Neural cell (in vitro differentiated cells): Measurements from ENCODE around the gene GPATCH2L. TPM values are rescaled to one million over a fixed set of nuclear protein-coding genes. Genes with fewer than 3 reads are reported as not detected.

ENCODE experiments used
- H2AFZ ChIP-seq: fragments of 200-600, 300-800 bp; sonication (generic), shearing (Covaris generic); 2 replicates; pipeline ENCODE4 v1.6.0; 2014; ENCODE audit warnings: low read depth, mild to moderate bottlenecking, antibody characterized with exemption, low read length, moderate library complexity
- H3F3A ChIP-seq: fragments of 200-600 bp; shearing (Covaris generic); 2 replicates; pipeline ENCODE4 v1.6.1; 2016; ENCODE audit warnings: mild to moderate bottlenecking, moderate library complexity, mixed read lengths, antibody characterized with exemption, low read length; ENCODE audit not compliant: insufficient read depth, poor library complexity, severe bottlenecking
- H3K27ac ChIP-seq: fragments of 200-600, 300-800 bp; sonication (generic), shearing (Covaris generic); 2 replicates; pipeline ENCODE4 v1.5.1; 2014; ENCODE audit warnings: mild to moderate bottlenecking, low read length, moderate library complexity
- H3K27me3 ChIP-seq: fragments of 300-800, 200-600 bp; sonication (generic), shearing (Covaris generic); 2 replicates; pipeline ENCODE4 v1.6.0; 2014; ENCODE audit warnings: mild to moderate bottlenecking, low read depth, low read length, moderate library complexity; ENCODE audit not compliant: insufficient read depth
- H3K36me3 ChIP-seq: fragments of 300-800, 200-600 bp; sonication (generic), shearing (Covaris generic); 2 replicates; pipeline ENCODE4 v1.5.1; 2014; ENCODE audit warnings: mild to moderate bottlenecking, antibody characterized with exemption, low read length, moderate library complexity; ENCODE audit not compliant: insufficient read depth
- H3K4me2 ChIP-seq: fragments of 300-800, 200-600 bp; sonication (generic), shearing (Covaris generic); 2 replicates; pipeline ENCODE4 v1.6.0; 2014; ENCODE audit warnings: mild to moderate bottlenecking, low read length
- H3K4me3 ChIP-seq: fragments of 300-800, 200-600 bp; sonication (generic), shearing (Covaris generic); 2 replicates; pipeline ENCODE4 v1.5.1; 2014; ENCODE audit warnings: mild to moderate bottlenecking, low read length, moderate library complexity
- H3K79me2 ChIP-seq: fragments of 200-600 bp; shearing (Covaris generic); replicated peaks from 2 replicates; pipeline ENCODE4 v1.6.0; 2014; ENCODE audit warnings: mild to moderate bottlenecking, low read length, moderate library complexity; ENCODE audit not compliant: insufficient read depth
- H3K9ac ChIP-seq: fragments of 300-800, 200-600 bp; sonication (generic), shearing (Covaris generic); 2 replicates; pipeline ENCODE4 v1.6.1; 2016; ENCODE audit warnings: mild to moderate bottlenecking, low read length, mixed read lengths
- H3K9me2 ChIP-seq: fragments of 200-600 bp; shearing (Covaris generic); 2 replicates; pipeline ENCODE4 v1.6.1; 2016; ENCODE audit warnings: mild to moderate bottlenecking, low read length, mixed read lengths; ENCODE audit not compliant: insufficient read depth
- H3K9me3 ChIP-seq: fragments of 200-600, 300-800 bp; sonication (generic), shearing (Covaris generic); 2 replicates; pipeline ENCODE4 v1.6.1; 2016; ENCODE audit warnings: mild to moderate bottlenecking, mixed run types, low read length, moderate library complexity, mixed read lengths
- H4K20me1 ChIP-seq: fragments of 200-600 bp; shearing (Covaris generic); 2 replicates; pipeline ENCODE4 v1.6.1; 2016; ENCODE audit warnings: mild to moderate bottlenecking, mixed run types; ENCODE audit not compliant: insufficient read depth
- EP300 ChIP-seq: fragments of 450-650 bp; conservative IDR thresholded peaks from 2 replicates; pipeline ENCODE4 v1.6.1; 2014; ENCODE audit warnings: antibody characterized with exemption, mild to moderate bottlenecking, moderate library complexity; ENCODE audit not compliant: poor library complexity, severe bottlenecking
- EZH2 ChIP-seq: fragments of 200-600, 300-800 bp; shearing (Covaris generic), sonication (generic); IDR thresholded peaks from 2 replicates; pipeline ENCODE4 v1.6.1; 2014; ENCODE audit warnings: antibody characterized with exemption, low read length, borderline replicate concordance, mild to moderate bottlenecking; ENCODE audit not compliant: insufficient read depth, poor library complexity, severe bottlenecking
- MXI1 ChIP-seq: fragments of 450-650 bp; conservative IDR thresholded peaks from 2 replicates; pipeline ENCODE4 v1.6.1; 2014; ENCODE audit warnings: antibody characterized with exemption, mild to moderate bottlenecking; ENCODE audit not compliant: poor library complexity, severe bottlenecking
- POLR2AphosphoS5 ChIP-seq: IDR thresholded peaks from 2 replicates; pipeline ENCODE4 v1.6.1; 2012
- RAD21 ChIP-seq: fragments of 450-650 bp; conservative IDR thresholded peaks from 2 replicates; pipeline ENCODE4 v1.6.1; 2014; ENCODE audit warnings: antibody characterized with exemption, mild to moderate bottlenecking, moderate library complexity
- SMC3 ChIP-seq: fragments of 450-650 bp; conservative IDR thresholded peaks from 2 replicates; pipeline ENCODE4 v1.6.1; 2014; ENCODE audit warnings: antibody characterized with exemption, mild to moderate bottlenecking, moderate library complexity; ENCODE audit not compliant: poor library complexity
- TAF1 ChIP-seq: IDR thresholded peaks from 2 replicates; pipeline ENCODE4 v1.6.1; 2012; ENCODE audit warnings: low read depth
- polyA plus RNA-seq: library from polyadenylated mRNA; depleted of rRNA; stranded (reverse); fragments of >200 nt; gene quantifications from 2 replicates; pipeline ENCODE4 v1.2.3, GENCODE V29; 2014
- TF ChIP-seq, protein P1 (sequence below): IDR thresholded peaks from 2 replicates; pipeline ENCODE4 v1.6.1; 2012; ENCODE audit warnings: borderline replicate concordance
- TF ChIP-seq, protein P2 (sequence below): fragments of 450-650 bp; IDR thresholded peaks from 2 replicates; pipeline ENCODE4 v1.5.1; 2014; ENCODE audit warnings: antibody characterized with exemption, mild to moderate bottlenecking, moderate library complexity; ENCODE audit not compliant: poor library complexity, severe bottlenecking

The GPATCH2L gene
- polyA plus RNA-seq, 1 donor from 2014 or later: 49.6 TPM

DNA sequence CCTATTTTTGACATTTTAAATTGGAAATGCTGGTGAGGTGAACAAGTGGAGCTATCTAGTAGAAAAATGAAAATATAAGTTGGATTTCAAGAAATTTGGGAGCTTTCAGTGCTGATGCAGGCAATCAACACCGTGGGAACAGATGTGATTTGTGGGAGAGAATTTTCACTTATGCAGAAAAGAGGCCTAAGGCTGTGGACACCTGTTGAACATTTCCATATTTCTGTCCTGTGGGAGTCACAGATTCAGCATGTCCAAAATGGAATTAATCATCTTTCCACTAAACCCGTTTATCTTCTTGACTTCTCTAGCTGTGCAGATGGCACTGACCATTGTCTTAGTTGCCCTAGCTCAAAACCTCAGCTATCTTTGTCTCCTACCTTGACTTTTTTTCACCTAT lies 2.5 kb upstream of the GPATCH2L start:
- H3K9me2 ChIP-seq: no peaks in the 10 kb centered on the region
- H3K9me3 ChIP-seq: no peaks in the 10 kb centered on the region
- H3K27me3 ChIP-seq: peaks cover 4% of the 10 kb centered on the region
- H3F3A ChIP-seq: no peaks in the 10 kb centered on the region
- H4K20me1 ChIP-seq: no peaks in the 10 kb centered on the region
- H3K36me3 ChIP-seq: no peaks in the 10 kb centered on the region
- H3K4me3 ChIP-seq: no peak overlapping the region
- no peak overlapping the region for H3K9ac ChIP-seq
- H3K27ac ChIP-seq: no peak overlapping the region
- no peak overlapping the region for H2AFZ ChIP-seq
- H3K4me2 ChIP-seq: no peak overlapping the region
- TF ChIP-seq EP300 (no peak), POLR2AphosphoS5 (no peak), EZH2 (no peak), RAD21 (no peak), MXI1 (no peak), TAF1 (no peak), SMC3 (no peak)
- TF ChIP-seq, protein P1, sequence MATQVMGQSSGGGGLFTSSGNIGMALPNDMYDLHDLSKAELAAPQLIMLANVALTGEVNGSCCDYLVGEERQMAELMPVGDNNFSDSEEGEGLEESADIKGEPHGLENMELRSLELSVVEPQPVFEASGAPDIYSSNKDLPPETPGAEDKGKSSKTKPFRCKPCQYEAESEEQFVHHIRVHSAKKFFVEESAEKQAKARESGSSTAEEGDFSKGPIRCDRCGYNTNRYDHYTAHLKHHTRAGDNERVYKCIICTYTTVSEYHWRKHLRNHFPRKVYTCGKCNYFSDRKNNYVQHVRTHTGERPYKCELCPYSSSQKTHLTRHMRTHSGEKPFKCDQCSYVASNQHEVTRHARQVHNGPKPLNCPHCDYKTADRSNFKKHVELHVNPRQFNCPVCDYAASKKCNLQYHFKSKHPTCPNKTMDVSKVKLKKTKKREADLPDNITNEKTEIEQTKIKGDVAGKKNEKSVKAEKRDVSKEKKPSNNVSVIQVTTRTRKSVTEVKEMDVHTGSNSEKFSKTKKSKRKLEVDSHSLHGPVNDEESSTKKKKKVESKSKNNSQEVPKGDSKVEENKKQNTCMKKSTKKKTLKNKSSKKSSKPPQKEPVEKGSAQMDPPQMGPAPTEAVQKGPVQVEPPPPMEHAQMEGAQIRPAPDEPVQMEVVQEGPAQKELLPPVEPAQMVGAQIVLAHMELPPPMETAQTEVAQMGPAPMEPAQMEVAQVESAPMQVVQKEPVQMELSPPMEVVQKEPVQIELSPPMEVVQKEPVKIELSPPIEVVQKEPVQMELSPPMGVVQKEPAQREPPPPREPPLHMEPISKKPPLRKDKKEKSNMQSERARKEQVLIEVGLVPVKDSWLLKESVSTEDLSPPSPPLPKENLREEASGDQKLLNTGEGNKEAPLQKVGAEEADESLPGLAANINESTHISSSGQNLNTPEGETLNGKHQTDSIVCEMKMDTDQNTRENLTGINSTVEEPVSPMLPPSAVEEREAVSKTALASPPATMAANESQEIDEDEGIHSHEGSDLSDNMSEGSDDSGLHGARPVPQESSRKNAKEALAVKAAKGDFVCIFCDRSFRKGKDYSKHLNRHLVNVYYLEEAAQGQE: no peak
- TF ChIP-seq, protein P2, sequence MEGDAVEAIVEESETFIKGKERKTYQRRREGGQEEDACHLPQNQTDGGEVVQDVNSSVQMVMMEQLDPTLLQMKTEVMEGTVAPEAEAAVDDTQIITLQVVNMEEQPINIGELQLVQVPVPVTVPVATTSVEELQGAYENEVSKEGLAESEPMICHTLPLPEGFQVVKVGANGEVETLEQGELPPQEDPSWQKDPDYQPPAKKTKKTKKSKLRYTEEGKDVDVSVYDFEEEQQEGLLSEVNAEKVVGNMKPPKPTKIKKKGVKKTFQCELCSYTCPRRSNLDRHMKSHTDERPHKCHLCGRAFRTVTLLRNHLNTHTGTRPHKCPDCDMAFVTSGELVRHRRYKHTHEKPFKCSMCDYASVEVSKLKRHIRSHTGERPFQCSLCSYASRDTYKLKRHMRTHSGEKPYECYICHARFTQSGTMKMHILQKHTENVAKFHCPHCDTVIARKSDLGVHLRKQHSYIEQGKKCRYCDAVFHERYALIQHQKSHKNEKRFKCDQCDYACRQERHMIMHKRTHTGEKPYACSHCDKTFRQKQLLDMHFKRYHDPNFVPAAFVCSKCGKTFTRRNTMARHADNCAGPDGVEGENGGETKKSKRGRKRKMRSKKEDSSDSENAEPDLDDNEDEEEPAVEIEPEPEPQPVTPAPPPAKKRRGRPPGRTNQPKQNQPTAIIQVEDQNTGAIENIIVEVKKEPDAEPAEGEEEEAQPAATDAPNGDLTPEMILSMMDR: no peak
- peaks cover 24% of the 10 kb centered on the region for H3K79me2 ChIP-seq

DNA sequence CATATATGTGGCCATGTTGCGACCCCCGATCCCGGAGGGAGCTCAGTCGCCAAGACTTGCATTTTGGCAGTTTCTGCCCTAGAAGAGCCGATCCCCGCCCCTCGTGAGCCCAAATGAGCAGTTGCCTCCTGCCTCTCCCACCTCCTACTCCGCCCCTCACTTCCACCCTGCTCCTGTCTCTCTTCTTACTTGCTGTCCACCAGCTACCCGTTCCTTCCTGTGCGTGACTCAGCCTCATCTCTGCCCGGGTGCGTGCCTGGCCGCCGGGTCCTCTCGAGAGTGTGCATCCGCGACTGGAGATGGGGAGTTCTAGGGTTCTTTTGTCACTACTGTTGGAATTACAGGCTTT lies 585 bp downstream of the GPATCH2L start:
- no peaks in the 10 kb centered on the region for H3K9me2 ChIP-seq
- peak overlapping the region; percentile 80 for H3K27ac ChIP-seq
- H3K9me3 ChIP-seq: no peaks in the 10 kb centered on the region
- TF ChIP-seq SMC3 (no peak), TAF1 (no peak), RAD21 (no peak), POLR2AphosphoS5 (no peak), MXI1 (peak; percentile 13), EP300 (no peak)
- TF ChIP-seq, protein P2: no peak
- H4K20me1 ChIP-seq: no peaks in the 10 kb centered on the region
- H3K4me3 ChIP-seq: peak overlapping the region; percentile 79
- H3K9ac ChIP-seq: peak overlapping the region; percentile 93
- H3K79me2 ChIP-seq: peaks cover 55% of the 10 kb centered on the region
- H3K36me3 ChIP-seq: no peaks in the 10 kb centered on the region
- no peaks in the 10 kb centered on the region for H3F3A ChIP-seq
- H3K27me3 ChIP-seq: peaks cover 4% of the 10 kb centered on the region
- H2AFZ ChIP-seq: peak overlapping the region; percentile 94
- peak overlapping the region; percentile 80 for H3K4me2 ChIP-seq
